IMR-90 (cell line): ENCODE data around the gene CYP2A7. TPM values are rescaled to one million over a fixed set of nuclear protein-coding genes. Genes with fewer than 3 reads are reported as not detected.
"Not testable (repeated sequence)": the region's sequence is repeated elsewhere in the genome, so short reads cannot be mapped to it uniquely, and the experiment has no call there.

Experiments used
- ATAC-seq: fragments of 200-7000 bp; cut with Tn5 transposase; 2 replicates; pipeline ENCODE4 v1.9.1; 2020; ENCODE audit warnings: low read depth, mild to moderate bottlenecking, moderate library complexity
- BruUV-seq: library from RNA; stranded (reverse); fragments of 400-500 nt; replicated peaks from 2 replicates; lab custom pipeline; 2021; lab: Mats Ljungman, UMichigan
- CTCF ChIA-PET: fragments of 300-600 bp; formaldehyde crosslinking; extraction: SDS; loops from one replicate; lab custom pipeline; 2021; ENCODE audit warnings: antibody characterized with exemption; lab: Yijun Ruan, JAX
- POLR2A ChIA-PET: fragments of 300-600 bp; sonication (Branson Sonifier 250); formaldehyde crosslinking; loops from one replicate; lab custom pipeline; 2022; ENCODE audit warnings: antibody characterized with exemption; ENCODE audit not compliant: unreplicated experiment; lab: Charles Lee
- DNase-seq: peaks from one replicate; pipeline ENCODE4 v3.0.0; 2013
- H2AFZ ChIP-seq: replicated peaks from 2 replicates; pipeline ENCODE3; 2013; ENCODE audit warnings: low read length, mild to moderate bottlenecking; ENCODE audit not compliant: poor library complexity
- H2AK5ac ChIP-seq: 2 replicates; pipeline ENCODE4 v1.6.1; 2013; ENCODE audit warnings: low read depth, low read length, inconsistent platforms
- H2AK9ac ChIP-seq: replicated peaks from 2 replicates; pipeline ENCODE3; 2013; ENCODE audit warnings: mild to moderate bottlenecking, low read depth, low read length, moderate library complexity; ENCODE audit not compliant: poor library complexity
- H2BK120ac ChIP-seq: 2 replicates; pipeline ENCODE4 v1.6.1; 2013; ENCODE audit warnings: low read depth, low read length, inconsistent platforms
- H2BK15ac ChIP-seq: 3 replicates; pipeline ENCODE4 v1.6.1; 2013; ENCODE audit warnings: low read depth, low read length, inconsistent platforms
- H2BK20ac ChIP-seq: 2 replicates; pipeline ENCODE4 v1.6.1; 2013; ENCODE audit warnings: low read depth, mild to moderate bottlenecking, inconsistent platforms, low read length, moderate library complexity
- H2BK5ac ChIP-seq: 2 replicates; pipeline ENCODE4 v1.6.1; 2013; ENCODE audit warnings: mild to moderate bottlenecking, low read depth, low read length, inconsistent platforms; ENCODE audit not compliant: poor library complexity, severe bottlenecking
- H3K14ac ChIP-seq: replicated peaks from 2 replicates; pipeline ENCODE4 v1.6.1; 2013; ENCODE audit warnings: low read depth, low read length, inconsistent platforms
- H3K18ac ChIP-seq: 2 replicates; pipeline ENCODE4 v1.6.1; 2013; ENCODE audit warnings: low read depth, low read length, control low read depth
- H3K23ac ChIP-seq: 2 replicates; pipeline ENCODE4 v1.6.1; 2013; ENCODE audit warnings: low read depth, low read length, inconsistent platforms
- H3K27ac ChIP-seq: 2 replicates; pipeline ENCODE4 v1.5.1; 2013; ENCODE audit warnings: mild to moderate bottlenecking, control low read depth, low read length; ENCODE audit not compliant: insufficient read depth
- H3K27me3 ChIP-seq: 2 replicates; pipeline ENCODE4 v1.6.1; 2013; ENCODE audit warnings: low read length; ENCODE audit not compliant: control insufficient read depth, insufficient read depth
- H3K36me3 ChIP-seq: 2 replicates; pipeline ENCODE4 v1.6.1; 2013; ENCODE audit warnings: low read length, mixed read lengths; ENCODE audit not compliant: control insufficient read depth, insufficient read depth
- H3K4ac ChIP-seq: 2 replicates; pipeline ENCODE4 v1.6.1; 2013; ENCODE audit warnings: low read depth, low read length, inconsistent platforms
- H3K4me1 ChIP-seq: 2 replicates; pipeline ENCODE4 v1.6.1; 2013; ENCODE audit warnings: low read length, mixed read lengths; ENCODE audit not compliant: control insufficient read depth, insufficient read depth
- H3K4me2 ChIP-seq: 2 replicates; pipeline ENCODE4 v1.6.1; 2013; ENCODE audit warnings: low read depth, mild to moderate bottlenecking, control low read depth, low read length, moderate library complexity
- H3K4me3 ChIP-seq: 2 replicates; pipeline ENCODE4 v1.5.1; 2013; ENCODE audit warnings: low read depth, mild to moderate bottlenecking, control low read depth, low read length, moderate library complexity; ENCODE audit not compliant: insufficient read depth
- H3K56ac ChIP-seq: 2 replicates; pipeline ENCODE4 v1.6.1; 2013; ENCODE audit warnings: low read length, inconsistent platforms; ENCODE audit not compliant: insufficient read depth; ENCODE audit errors: extremely low read depth
- H3K79me1 ChIP-seq, 2 experiments: 2 replicates each; pipeline ENCODE4 v1.6.1; 2013; ENCODE audit warnings: low read length in 2 of 2, inconsistent platforms in 1 of 2, low read depth in 1 of 2
- H3K9ac ChIP-seq: 2 replicates; pipeline ENCODE4 v1.6.1; 2013; ENCODE audit warnings: low read depth, low read length, control low read depth
- H3K9me1 ChIP-seq: 2 replicates; pipeline ENCODE4 v1.6.1; 2013; ENCODE audit warnings: low read length, inconsistent platforms; ENCODE audit not compliant: insufficient read depth
- H3K9me3 ChIP-seq: 2 replicates; pipeline ENCODE4 v1.6.1; 2013; ENCODE audit warnings: low read length; ENCODE audit not compliant: control insufficient read depth, insufficient read depth
- H4K20me1 ChIP-seq: 2 replicates; pipeline ENCODE4 v1.6.1; 2013; ENCODE audit warnings: low read length, inconsistent platforms; ENCODE audit not compliant: insufficient read depth
- H4K5ac ChIP-seq: 2 replicates; pipeline ENCODE4 v1.6.1; 2013; ENCODE audit warnings: mild to moderate bottlenecking, low read depth, low read length, control low read depth
- H4K8ac ChIP-seq, 2 experiments: 2 replicates each; pipeline ENCODE4 v1.6.1; 2013; ENCODE audit warnings: low read depth in 2 of 2, low read length in 2 of 2, control low read depth in 1 of 2, inconsistent platforms in 1 of 2
- H4K91ac ChIP-seq: 2 replicates; pipeline ENCODE4 v1.6.1; 2013; ENCODE audit warnings: low read depth, low read length, inconsistent platforms; ENCODE audit not compliant: insufficient read depth
- CHD1 ChIP-seq: IDR thresholded peaks from 2 replicates; pipeline ENCODE4 v1.6.1; 2012; ENCODE audit warnings: low read depth, low read length, improper control_type of control experiment
- FOS ChIP-seq: fragments of 150-350 bp; IDR thresholded peaks from 2 replicates; pipeline ENCODE4 v1.6.1; 2016; ENCODE audit warnings: low read depth, low read length
- MAFK ChIP-seq: IDR thresholded peaks from 2 replicates; pipeline ENCODE4 v1.6.1; 2012; ENCODE audit warnings: low read depth, low read length, improper control_type of control experiment
- POLR2A ChIP-seq: IDR thresholded peaks from 2 replicates; pipeline ENCODE4 v1.6.1; 2012; ENCODE audit warnings: mild to moderate bottlenecking, low read depth, low read length
- RFX5 ChIP-seq: IDR thresholded peaks from 2 replicates; pipeline ENCODE4 v1.8.0; 2012; ENCODE audit warnings: low read depth, mild to moderate bottlenecking, low read length, moderate library complexity
- SMC3 ChIP-seq: fragments of 150-350 bp; IDR thresholded peaks from 2 replicates; pipeline ENCODE4 v1.6.1; 2016; ENCODE audit warnings: low read depth, mild to moderate bottlenecking, antibody characterized with exemption, low read length, moderate library complexity
- WGBS, 2 experiments: methylation state at CpG; one replicate each; pipeline versions ENCODE4 v1.1.5 to v1.1.7; 2013; ENCODE audit warnings: missing lambda C conversion rate in 2 of 2; ENCODE audit not compliant: insufficient read length in 1 of 2; ENCODE audit errors: extremely low coverage in 2 of 2; 5-methylcytosine and 5-hydroxymethylcytosine counted together
- dilution Hi-C: fragments of 300-500 bp; cut with HindIII; formaldehyde crosslinking; loops from one replicate; pipeline ENCODE4 v1.14.3; 2018; ENCODE audit warnings: low sequenced_read_pairs; ENCODE audit not compliant: unreplicated experiment
- in situ Hi-C: fragments of 300-500 bp; cut with MboI; formaldehyde crosslinking; loops from 3 replicates; pipeline ENCODE4 v1.14.3; 2019; ENCODE audit warnings: low sequenced_read_pairs, inconsistent platforms, mixed read lengths
- intact Hi-C: fragments of 100-400 bp; cut with micrococcal nuclease; formaldehyde crosslinking; loops from 2 replicates; pipeline ENCODE4 v1.10.0; 2022
- polyA plus RNA-seq, 3 experiments: library from polyadenylated mRNA; depleted of rRNA; stranded (reverse); fragments of >200 nt; gene quantifications; 2 replicates each; pipeline ENCODE4 v1.2.3, GENCODE V29; 2012; ENCODE audit warnings: low replicate concordance in 1 of 3
- total RNA-seq: library from RNA; depleted of rRNA; stranded (reverse); fragments of >200 nt; gene quantifications from 2 replicates; pipeline ENCODE4 v1.2.3, GENCODE V29; 2012

CYP2A7 gene
- total and polyA plus RNA-seq, 2 of the 4 experiments (the other 2 are of a cell fraction) = not detected

DNA sequence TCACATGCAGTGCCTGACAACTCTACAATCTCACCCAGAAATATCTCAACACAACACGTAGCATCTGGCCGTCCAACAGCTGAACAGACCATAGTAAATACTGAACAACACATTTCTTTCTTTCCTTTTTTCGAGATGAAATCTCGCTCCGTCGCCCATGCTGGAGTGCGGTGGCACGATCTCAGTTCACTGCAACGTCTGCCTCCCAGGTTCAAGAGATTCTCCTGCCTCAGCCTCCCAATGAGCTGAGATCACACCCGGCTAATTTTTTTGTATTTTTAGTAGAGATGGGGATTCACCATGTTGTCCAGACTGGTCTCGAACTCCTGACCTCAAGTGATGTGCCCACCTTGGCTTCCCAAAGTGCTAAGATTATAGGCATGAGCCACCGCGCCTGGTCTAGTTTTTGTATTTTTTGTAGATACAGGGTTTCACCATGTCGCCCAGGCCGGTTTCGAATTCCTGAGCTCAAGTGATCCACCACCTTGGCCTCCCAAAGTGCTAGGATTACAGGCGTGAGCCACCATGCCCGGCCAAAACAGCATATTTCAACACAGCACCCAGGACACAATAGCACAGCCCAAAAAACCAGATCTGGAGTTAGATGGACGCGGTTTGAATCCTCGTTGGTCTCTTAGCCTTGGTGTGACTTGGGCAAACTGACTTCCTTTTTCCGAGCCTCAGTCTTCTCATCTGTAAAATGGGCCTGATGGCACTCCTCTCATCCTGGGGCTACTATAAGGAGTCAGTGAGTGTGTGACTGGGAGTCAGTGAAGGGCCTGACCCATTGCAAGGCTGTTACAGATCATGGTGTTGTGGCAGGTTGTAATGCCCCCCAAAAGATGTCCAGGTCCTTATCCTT is 54.4 kb downstream of the CYP2A7 start:
- POLR2A ChIA-PET = no interaction called here
- Histone ChIP-seq H2AK9ac (no peak overlapping the region), H2AK5ac (no peak overlapping the region), H3K23ac (no peak overlapping the region), H2BK120ac (no peak overlapping the region), H2AFZ (no peak overlapping the region), H4K5ac (no peak overlapping the region), H3K14ac (no peak overlapping the region), H3K56ac (no peak overlapping the region), H3K18ac (no peak overlapping the region), H2BK5ac (no peak overlapping the region), H3K4ac (no peak overlapping the region), H3K27ac (no peak overlapping the region), H2BK15ac (no peak overlapping the region), H3K4me1 (peaks cover 11% of the 10 kb centered on the region), H3K4me3 (no peak overlapping the region), H3K9me1 (peaks cover 7% of the 10 kb centered on the region; the same call in 1 of the 2 replicates), H3K9me3 (no peaks in the 10 kb centered on the region), H4K91ac (no peak overlapping the region), H2BK20ac (no peak overlapping the region), H3K36me3 (peaks cover 15% of the 10 kb centered on the region), H4K8ac (no peak overlapping the region), H3K79me1 (peaks cover 0 to 8% of the 10 kb centered on the region in 2 experiments; a peak in 1 of 4 replicates), H3K27me3 (no peaks in the 10 kb centered on the region), H3K4me2 (no peak overlapping the region), H4K20me1 (no peaks in the 10 kb centered on the region), H3K9ac (no peak overlapping the region)
- 86% methylated on average over 6 of the region's 22 CpGs; no CpG with 5 or more reads in 1 of the 2 experiments for WGBS, 2 experiments
- DNase-seq = no peak
- BruUV-seq = no TSS peak
- dilution Hi-C loops = no loop called here
- TF ChIP-seq FOS (no peak), SMC3 (no peak), RFX5 (no peak), CHD1 (no peak), POLR2A (no peak), MAFK (no peak)
- CTCF ChIA-PET = no interaction called here
- intact Hi-C loops = no loop called here
- no peak for ATAC-seq
- in situ Hi-C loops = no loop called here

DNA sequence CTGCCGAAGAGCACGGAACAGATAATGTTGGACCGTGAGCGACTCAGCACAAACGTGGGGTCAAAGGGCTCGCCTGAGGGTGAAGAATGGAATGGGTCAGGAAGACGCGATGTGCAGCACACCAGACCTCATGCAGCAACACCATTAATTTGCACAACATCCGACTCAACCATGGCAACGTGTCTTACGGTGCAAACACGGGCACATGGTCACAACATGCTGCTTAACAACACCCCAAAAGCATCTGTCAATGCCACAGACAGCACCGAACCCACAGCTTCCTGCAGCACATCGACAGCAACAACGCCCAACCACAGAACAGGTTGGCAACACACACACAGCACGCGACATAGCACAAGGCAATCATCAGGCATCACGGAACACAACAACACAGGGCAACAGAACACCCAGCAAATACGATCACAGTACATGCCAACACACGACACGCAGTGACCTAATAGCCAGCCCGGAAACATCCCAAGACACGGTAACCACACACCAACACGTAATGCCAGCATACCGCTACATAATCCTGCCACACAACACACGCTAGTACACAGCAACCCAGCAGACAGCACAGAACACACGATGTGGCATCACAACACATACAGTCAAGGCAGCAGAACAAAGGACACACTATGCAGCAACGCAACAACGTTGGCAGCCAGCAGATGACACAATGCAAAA is 55.2 kb downstream of the CYP2A7 start:
- POLR2A ChIA-PET = not testable (repeated sequence)
- WGBS, 2 experiments = 95% methylated on average over 13 of the region's 29 CpGs; no CpG with 5 or more reads in 1 of the 2 experiments

More for the DNA sequence above, 55.2 kb downstream of the CYP2A7 start:
- H4K20me1 ChIP-seq, H4K8ac ChIP-seq, H3K56ac ChIP-seq, H3K27ac ChIP-seq, dilution Hi-C loops, in situ Hi-C loops, H3K18ac ChIP-seq, H2BK20ac ChIP-seq, H3K9me1 ChIP-seq, H4K5ac ChIP-seq, H3K4me3 ChIP-seq, H2BK120ac ChIP-seq, H3K27me3 ChIP-seq, H3K9ac ChIP-seq, H3K14ac ChIP-seq, H4K91ac ChIP-seq, H3K79me1 ChIP-seq, H3K4ac ChIP-seq, H2BK15ac ChIP-seq, H2BK5ac ChIP-seq, H2AFZ ChIP-seq, ATAC-seq, H3K4me2 ChIP-seq, H2AK5ac ChIP-seq, H2AK9ac ChIP-seq, H3K9me3 ChIP-seq, H3K23ac ChIP-seq, DNase-seq, CTCF ChIA-PET, intact Hi-C loops: not testable (repeated sequence)
- Histone ChIP-seq H3K4me1 (peaks cover 15% of the 10 kb centered on the region), H3K36me3 (peaks cover 15% of the 10 kb centered on the region)
- BruUV-seq = TSS peak; percentile 14
